ENCODE results near the gene CA5A.
"Not testable (repeated sequence)": the region's sequence is repeated elsewhere in the genome, so short reads cannot be mapped to it uniquely, and the experiment has no call there.

CA5A gene

DNA sequence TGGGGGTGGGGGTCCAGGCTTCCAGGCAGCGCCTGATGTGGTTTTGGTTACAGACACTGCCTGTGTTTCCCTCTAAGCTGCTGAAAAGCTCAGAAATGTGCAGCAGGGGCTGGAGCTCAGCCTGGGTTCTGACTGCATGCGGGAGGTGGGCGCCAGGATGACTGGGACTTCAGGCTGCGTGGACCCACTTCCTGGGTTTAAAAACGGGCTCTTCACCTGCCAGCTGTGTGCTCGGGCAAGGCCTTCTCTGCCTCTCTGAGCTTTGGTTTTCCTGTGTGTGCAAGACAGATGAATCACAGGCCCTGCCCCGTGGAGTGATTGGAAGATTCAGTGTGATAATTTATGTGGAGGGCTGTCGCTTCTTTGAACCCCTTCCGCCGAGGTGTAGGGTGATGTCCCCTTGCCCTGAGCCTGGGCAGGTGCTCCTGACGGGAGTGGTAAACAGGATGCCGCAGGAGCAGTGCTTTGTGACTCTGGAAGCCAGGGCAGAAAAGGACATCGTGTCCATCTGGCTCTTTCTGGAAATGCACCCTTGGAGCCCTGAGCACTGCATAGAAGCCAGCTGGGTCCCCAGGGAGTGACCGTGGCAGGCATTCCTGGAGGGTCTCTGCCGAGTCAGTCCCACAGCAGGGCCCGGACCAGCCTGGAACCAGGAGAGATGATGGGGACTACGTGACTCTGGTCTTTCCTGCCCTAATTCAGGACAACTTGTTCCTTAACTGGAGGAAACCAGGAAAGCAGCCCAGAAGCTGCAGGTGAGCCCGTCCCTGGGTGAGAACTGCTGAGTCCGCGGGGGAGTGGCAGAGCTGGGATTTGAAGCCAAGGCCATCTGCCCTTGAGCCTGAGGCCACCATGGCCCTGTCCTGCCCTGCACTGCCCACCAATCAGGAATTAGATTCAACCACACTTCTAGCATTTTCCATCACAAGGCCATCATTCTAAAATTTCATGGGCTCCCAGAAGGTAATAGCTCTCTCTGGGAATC lies 38.5 kb downstream of the CA5A start:
- Mint-ChIP-seq H3K27ac (peak overlapping the region; percentile 95 to 96), H3K36me3 (ENCODE audit: insufficient read depth) (peaks cover 16% of the 10 kb centered on the region), H3K4me3 (peak overlapping the region; percentile 78 to 81), H3K27me3 (no peaks in the 10 kb centered on the region), H3K9me3 (no peaks in the 10 kb centered on the region), H3K4me1 (ENCODE audit: low read depth in 2 of 2) (peaks cover 28 to 34% of the 10 kb centered on the region in 2 donors)
- ATAC-seq (replicated peaks), result peak; percentile 45
- DNase-seq, result peak; percentile 22 to 33 (median 26)

DNA sequence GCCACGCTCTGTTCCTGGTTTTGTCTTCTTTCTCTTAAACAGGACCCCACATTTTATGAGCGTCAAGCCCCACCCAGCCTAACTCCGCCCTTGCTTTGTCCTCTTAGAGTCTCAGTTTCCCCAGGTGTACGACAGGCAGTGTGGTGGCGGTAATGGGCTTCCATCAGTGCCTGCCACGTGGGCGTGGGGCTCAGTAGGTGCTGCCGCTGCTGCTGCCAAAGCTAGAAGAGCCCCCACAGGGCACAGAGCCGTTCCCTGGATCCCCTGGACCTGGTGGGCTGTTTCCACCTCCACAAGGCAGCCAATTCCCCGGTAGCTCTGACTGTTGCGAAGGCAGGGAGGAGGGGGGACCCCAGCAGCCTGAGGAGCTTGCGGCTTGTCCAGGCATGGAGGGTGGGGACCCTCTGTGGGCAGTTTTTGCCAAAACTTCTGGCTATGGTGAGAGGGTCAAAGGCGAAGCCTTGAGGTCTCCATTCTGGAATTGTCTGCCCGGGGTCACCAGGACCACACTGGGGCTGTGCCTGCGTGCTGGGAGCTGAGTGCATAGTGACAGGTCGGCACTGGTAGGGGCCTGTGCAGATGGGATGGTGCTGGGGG lies 39.3 kb downstream of the CA5A start:
- Mint-ChIP-seq H3K27ac (peak overlapping the region; percentile 95 to 96), H3K4me3 (peak overlapping the region; percentile 78 to 81), H3K4me1 (ENCODE audit: low read depth in 2 of 2) (peaks cover 28 to 34% of the 10 kb centered on the region in 2 donors), H3K36me3 (ENCODE audit: insufficient read depth) (peaks cover 16% of the 10 kb centered on the region)
- H3K27me3 Mint-ChIP-seq; DNase-seq; ATAC-seq (replicated peaks); H3K9me3 Mint-ChIP-seq: not testable (repeated sequence)

DNA sequence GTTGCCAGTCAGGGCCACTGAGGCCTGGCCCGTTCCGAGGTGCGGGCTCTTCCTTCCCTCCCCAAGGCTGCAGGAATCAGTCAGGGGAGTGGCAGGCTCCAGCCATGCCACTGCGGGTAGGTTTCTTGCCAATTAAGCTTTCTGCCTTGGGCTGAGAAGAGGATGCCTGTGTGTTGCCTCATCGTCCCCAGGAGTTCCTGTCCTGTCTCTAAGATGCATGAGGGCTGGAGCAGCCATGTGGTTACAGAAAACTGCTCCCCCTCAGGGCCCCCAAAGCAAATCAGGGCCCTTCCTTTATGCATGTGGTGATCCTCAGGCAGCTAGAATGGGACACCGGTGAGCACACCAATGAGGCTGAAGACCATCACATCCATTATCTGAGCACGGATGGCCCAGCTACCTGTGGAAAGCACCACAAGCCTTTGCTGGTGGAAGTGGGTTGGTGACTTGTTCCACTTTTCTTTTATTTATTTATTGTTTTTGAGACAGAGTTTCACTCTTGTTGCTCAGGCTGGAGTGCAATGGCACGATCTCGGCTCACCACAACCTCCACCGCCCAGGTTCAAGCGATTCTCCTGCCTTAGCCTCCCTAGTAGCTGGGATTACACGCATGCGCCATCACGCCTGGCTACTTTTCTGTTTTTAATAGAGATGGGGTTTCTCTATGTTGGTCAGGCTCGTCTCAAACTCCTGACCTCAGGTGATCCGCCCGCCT lies 40.0 kb downstream of the CA5A start:
- Mint-ChIP-seq H3K27ac (peak overlapping the region; percentile 95 to 96), H3K4me3 (peak overlapping the region; percentile 78 to 81), H3K4me1 (ENCODE audit: low read depth in 2 of 2) (peaks cover 28 to 34% of the 10 kb centered on the region in 2 donors), H3K36me3 (ENCODE audit: insufficient read depth) (peaks cover 16% of the 10 kb centered on the region)
- H3K27me3 Mint-ChIP-seq, H3K9me3 Mint-ChIP-seq, DNase-seq: not testable (repeated sequence)
- ATAC-seq (replicated peaks), result peak; percentile 55

DNA sequence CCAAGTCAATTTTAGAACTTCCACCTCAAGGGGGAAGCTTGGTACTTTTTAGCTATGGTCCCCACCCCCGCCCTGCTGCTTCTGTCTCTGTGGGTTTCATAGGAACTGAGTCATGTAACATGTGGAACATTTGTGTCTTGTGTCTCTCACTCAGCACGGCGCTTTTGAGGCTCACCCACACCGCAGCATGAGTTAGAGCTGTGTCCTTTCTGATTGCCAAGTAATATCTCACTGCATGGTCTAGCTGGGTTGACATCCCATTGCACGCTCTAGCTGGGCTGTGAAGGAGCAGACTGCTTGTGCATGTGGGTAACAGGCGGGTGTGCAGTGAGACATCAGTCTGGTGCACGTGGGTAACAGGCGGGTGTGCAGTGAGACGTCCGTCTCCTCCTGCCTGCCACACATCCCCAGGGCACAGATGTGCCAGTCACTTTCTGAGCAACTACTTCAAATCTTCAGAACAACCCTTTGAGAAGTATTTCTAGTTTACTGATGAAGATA lies 40.6 kb downstream of the CA5A start:
- peaks cover 16% of the 10 kb centered on the region for H3K36me3 Mint-ChIP-seq (ENCODE audit: insufficient read depth)
- H3K27ac Mint-ChIP-seq, result peak overlapping the region; percentile 95 to 96
- peaks cover 28 to 34% of the 10 kb centered on the region in 2 donors for H3K4me1 Mint-ChIP-seq (ENCODE audit: low read depth in 2 of 2)
- H3K27me3 Mint-ChIP-seq, result no peaks in the 10 kb centered on the region
- H3K9me3 Mint-ChIP-seq, result no peaks in the 10 kb centered on the region
- DNase-seq (peak; percentile 52 to 55 (median 55)), ATAC-seq (replicated peaks) (peak; percentile 81)
- peak overlapping the region; percentile 78 to 81 for H3K4me3 Mint-ChIP-seq

DNA sequence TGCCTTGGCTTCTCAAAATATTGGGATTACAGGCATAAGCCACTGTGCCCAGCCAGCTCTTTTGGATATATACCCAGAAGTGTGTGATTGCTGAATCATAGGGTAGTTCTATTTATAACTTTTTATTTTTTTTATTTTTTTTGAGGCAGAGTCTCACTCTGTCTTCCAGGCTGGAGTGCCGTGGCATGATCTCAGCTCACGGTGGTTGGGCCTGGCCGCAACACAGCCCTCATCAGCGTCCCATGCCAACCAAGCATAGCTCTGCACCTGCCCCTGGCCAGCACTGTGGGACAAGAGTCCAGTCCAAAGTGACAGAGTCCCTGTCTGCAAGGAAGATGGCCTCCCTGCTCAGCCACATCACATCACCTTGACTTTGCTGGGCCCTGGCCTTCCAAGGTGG lies 42.3 kb downstream of the CA5A start:
- not testable (repeated sequence) for DNase-seq; H3K9me3 Mint-ChIP-seq; H3K4me3 Mint-ChIP-seq; H3K27me3 Mint-ChIP-seq; ATAC-seq (replicated peaks)
- Mint-ChIP-seq H3K4me1 (ENCODE audit: low read depth in 2 of 2) (peaks cover 28 to 34% of the 10 kb centered on the region in 2 donors), H3K36me3 (ENCODE audit: insufficient read depth) (peaks cover 16% of the 10 kb centered on the region), H3K27ac (peak overlapping the region in 1 of 2 donors; percentile 79)

DNA sequence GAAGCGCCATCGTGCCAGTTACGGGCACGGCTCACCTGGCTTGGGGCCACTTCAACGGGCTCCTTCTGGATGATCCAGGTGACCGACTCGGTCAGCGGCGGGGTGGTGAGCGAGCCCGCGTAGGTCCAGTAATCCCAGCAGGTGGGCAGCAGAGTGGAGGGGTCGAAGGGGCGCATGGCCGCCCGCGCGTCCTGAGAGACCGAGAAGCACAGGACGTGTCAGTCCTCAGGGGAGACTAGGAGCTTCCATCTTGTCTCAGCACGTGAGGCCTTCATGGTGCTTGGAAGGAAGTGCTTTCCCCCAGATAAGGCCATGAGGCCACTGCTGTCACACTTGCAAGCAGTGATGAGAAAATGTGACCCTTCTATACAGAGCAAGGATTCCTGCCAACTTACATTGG lies 44.6 kb downstream of the CA5A start:
- H3K4me1 Mint-ChIP-seq (ENCODE audit: low read depth in 2 of 2), result peaks cover 11 to 17% of the 10 kb centered on the region in 2 donors
- H3K9me3 Mint-ChIP-seq, result no peaks in the 10 kb centered on the region
- H3K27me3 Mint-ChIP-seq, result no peaks in the 10 kb centered on the region
- H3K36me3 Mint-ChIP-seq (ENCODE audit: insufficient read depth), result peaks cover 10% of the 10 kb centered on the region
- no peak overlapping the region for H3K4me3 Mint-ChIP-seq
- H3K27ac Mint-ChIP-seq, result no peak overlapping the region
- no peak for DNase-seq
- ATAC-seq (replicated peaks), result no peak

DNA sequence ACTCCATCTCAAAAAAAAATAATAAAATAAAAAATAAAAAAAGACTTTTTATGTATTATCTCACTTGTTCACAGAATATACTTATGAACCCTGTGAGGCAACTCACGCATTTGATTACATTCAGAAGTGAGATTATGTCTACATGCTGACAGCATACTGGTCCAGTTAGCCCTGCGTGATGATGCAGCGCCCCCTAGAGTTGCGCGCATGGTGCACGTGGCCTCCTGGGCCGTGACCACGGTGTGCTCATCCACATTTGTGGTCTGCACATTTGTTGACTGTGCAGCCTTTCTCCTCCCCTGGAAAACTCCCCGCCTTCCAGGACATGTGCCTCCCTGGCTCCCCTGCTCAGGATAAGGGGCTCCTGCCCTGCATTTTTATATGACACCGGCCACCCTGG lies 46.6 kb downstream of the CA5A start:
- not testable (repeated sequence) for H3K4me3 Mint-ChIP-seq; H3K9me3 Mint-ChIP-seq; ATAC-seq (replicated peaks); H3K27ac Mint-ChIP-seq; H3K36me3 Mint-ChIP-seq (ENCODE audit: insufficient read depth); DNase-seq; H3K4me1 Mint-ChIP-seq (ENCODE audit: low read depth in 2 of 2)
- peaks cover 5 to 11% of the 10 kb centered on the region in 2 donors for H3K27me3 Mint-ChIP-seq

DNA sequence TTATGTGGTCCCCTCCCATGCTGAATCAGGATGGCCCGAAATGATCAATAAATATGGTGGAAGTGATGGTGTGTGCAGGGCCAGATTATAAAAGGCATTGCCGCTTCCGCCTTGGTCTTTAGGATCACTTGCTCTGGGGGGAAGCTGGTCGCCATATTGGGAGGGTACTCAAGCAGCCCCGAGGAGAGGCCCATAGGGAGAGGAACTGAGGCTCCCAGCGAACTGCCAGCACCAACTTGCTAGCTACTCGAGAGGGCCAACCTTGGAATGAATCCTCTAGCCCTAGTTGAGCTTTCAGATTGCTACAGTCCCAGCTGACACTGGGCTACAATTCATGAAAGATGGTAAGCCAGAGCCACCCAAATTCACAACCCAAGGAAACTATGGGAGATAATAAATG lies 48.0 kb downstream of the CA5A start:
- peaks cover 5 to 11% of the 10 kb centered on the region in 2 donors for H3K27me3 Mint-ChIP-seq
- ATAC-seq (replicated peaks); H3K27ac Mint-ChIP-seq; DNase-seq; H3K36me3 Mint-ChIP-seq (ENCODE audit: insufficient read depth); H3K4me1 Mint-ChIP-seq (ENCODE audit: low read depth in 2 of 2); H3K4me3 Mint-ChIP-seq; H3K9me3 Mint-ChIP-seq: not testable (repeated sequence)

DNA sequence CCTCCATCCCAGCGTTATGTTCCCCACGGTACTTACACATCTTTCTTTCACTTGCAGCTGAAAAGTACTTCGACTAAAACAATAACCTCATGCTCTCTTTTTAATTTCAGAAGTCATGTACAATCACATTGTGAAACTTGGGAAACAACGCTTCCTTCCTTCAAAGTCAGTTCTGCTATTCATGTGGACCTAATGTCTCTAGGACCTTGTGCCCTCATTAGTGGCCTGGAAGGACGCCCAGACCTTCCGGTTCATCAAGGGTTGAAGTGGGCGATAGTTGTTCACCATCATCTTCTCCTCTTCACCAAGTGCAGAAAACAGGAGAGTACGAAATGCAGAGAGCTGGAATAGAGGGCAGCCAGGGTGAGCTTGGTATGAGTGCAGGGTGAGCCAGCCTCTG lies 48.4 kb downstream of the CA5A start:
- H3K4me3 Mint-ChIP-seq; H3K36me3 Mint-ChIP-seq (ENCODE audit: insufficient read depth); H3K4me1 Mint-ChIP-seq (ENCODE audit: low read depth in 2 of 2); H3K9me3 Mint-ChIP-seq; DNase-seq; H3K27ac Mint-ChIP-seq; ATAC-seq (replicated peaks): not testable (repeated sequence)
- H3K27me3 Mint-ChIP-seq, result peaks cover 5 to 11% of the 10 kb centered on the region in 2 donors

DNA sequence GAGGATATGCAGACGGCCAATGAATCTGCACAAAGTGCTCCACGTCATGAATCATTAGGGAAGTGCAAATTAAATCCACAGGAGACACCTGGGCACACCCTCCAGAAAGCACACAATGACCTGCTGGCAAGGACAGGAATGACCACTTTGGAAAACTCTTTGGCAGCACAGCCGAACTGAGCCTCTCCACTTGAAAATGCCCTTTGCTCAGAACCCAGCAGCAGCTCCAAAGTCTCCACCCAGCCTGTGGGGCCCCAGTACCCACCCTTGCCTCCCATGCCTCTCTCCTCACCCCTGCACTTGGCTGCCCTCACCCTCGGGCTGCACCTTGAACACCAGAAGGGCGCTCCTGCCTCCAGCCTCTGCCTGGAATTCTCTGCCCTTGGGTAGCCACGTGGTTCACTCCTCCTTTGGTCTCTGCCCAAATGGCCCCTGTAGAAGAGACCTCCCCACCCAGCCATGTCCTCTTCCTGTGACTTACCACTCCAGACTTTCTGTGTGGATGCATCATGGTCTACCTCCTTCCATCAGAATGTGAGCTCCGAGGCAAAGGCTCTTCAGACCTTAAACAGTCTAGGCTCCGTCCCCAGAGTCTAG lies 50.9 kb downstream of the CA5A start:
- H3K27me3 Mint-ChIP-seq, result peaks cover 5 to 17% of the 10 kb centered on the region in 2 donors
- not testable (repeated sequence) for H3K4me3 Mint-ChIP-seq; H3K36me3 Mint-ChIP-seq (ENCODE audit: insufficient read depth); H3K27ac Mint-ChIP-seq; DNase-seq; ATAC-seq (replicated peaks); H3K4me1 Mint-ChIP-seq (ENCODE audit: low read depth in 2 of 2); H3K9me3 Mint-ChIP-seq

DNA sequence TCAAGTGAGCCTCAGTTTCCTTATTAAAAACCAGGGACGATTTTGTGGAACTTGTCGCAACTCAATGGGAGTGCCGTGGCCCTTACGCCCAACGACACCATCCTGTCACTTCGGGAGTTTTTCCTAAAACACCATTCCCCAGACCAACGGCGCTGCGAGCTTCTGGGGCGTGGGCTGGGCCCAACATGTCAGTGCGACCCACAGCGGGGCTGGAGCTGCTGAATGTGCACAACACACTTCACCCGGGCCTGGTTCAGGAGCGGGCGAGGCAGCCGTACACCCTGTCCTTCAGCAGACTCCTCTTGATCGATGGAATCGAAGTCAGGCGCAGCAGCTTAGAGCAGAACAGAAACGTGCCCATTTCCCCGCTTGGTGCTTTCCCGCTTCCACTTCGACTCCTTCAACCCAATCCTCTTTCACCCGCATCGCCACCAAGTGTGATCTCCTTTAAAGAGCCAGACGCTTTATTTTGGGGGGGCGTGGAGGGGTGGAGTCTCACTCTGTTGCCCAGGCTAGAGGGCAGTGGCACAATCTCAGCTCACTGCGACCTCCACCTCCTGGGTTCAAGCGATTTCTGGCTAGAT lies 53.8 kb downstream of the CA5A start:
- Mint-ChIP-seq H3K4me3 (no peak overlapping the region), H3K4me1 (ENCODE audit: low read depth in 2 of 2) (no peaks in the 10 kb centered on the region), H3K27me3 (peaks cover 5 to 23% of the 10 kb centered on the region in 2 donors), H3K36me3 (ENCODE audit: insufficient read depth) (no peaks in the 10 kb centered on the region), H3K9me3 (no peaks in the 10 kb centered on the region), H3K27ac (no peak overlapping the region)
- ATAC-seq (replicated peaks), result no peak
- no peak for DNase-seq

DNA sequence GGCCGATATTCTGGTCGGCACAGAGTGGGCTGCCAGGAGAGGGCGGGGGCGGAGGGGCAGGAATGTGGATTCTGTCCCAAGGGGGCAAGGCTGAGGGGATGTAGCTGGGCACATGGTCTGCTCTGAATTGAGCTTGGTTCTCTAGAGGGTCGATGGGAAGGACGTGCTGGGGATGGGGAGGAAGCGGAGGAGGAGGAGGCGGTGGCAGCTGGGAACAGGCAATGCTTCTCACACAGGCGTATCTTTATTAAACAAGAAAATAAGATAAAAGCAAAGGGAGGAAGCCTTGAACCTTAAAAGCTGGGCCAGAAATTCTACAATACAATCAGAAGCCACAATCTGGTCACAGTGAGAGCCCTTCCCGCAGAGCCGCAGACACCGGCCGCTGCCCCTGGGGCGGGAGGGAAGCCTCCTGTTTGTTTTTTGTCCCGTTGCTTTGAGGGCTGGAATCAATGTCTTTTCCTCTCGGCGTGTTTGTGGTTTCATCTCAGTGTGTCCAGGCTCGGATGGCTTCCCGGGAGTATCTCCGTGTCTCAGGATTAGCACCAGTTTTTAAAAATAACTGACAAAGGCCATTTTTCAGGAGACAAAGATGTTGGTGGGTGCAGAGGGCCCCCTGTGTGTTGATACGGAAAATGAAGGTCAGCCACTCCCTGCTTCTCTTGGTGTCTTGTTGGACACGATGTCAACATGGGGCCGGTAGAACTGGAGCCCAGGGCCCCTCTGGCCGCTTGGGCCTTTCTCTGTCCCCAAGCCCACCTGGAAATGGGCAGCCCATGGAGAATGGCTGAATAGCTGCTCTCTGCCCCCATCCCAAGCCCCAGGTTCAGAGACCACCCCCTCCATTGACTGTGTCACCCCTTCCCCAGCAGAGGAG lies 54.8 kb downstream of the CA5A start:
- H3K27me3 Mint-ChIP-seq, result peaks cover 5 to 23% of the 10 kb centered on the region in 2 donors
- no peaks in the 10 kb centered on the region for H3K4me1 Mint-ChIP-seq (ENCODE audit: low read depth in 2 of 2)
- H3K4me3 Mint-ChIP-seq, result no peak overlapping the region
- no peaks in the 10 kb centered on the region for H3K9me3 Mint-ChIP-seq
- no peaks in the 10 kb centered on the region for H3K36me3 Mint-ChIP-seq (ENCODE audit: insufficient read depth)
- no peak overlapping the region for H3K27ac Mint-ChIP-seq
- no peak for ATAC-seq (replicated peaks)
- DNase-seq, result no peak

Data from effector memory CD8-positive, alpha-beta T cell (primary cell).